Transverse colon (tissue), 4 donors: ENCODE results near the gene DCTN2.

Experiments
- EP300 ChIP-seq: sonication (generic); formaldehyde crosslinking; IDR thresholded peaks from one replicate; pipeline ENCODE4 v1.6.1; 2017; ENCODE audit warnings: antibody characterized with exemption, low read depth
- POLR2A ChIP-seq: fragments of 450-650 bp; IDR thresholded peaks from one replicate; pipeline ENCODE4 v1.6.1; 2016; ENCODE audit warnings: antibody characterized with exemption, mild to moderate bottlenecking, moderate library complexity
- POLR2AphosphoS5 ChIP-seq, 3 donors: sonication (generic); formaldehyde crosslinking; IDR thresholded peaks; one replicate each; pipeline ENCODE4 v1.6.1; 2016; ENCODE audit warnings: antibody characterized with exemption in 3 of 3
- TF ChIP-seq, protein P1 (sequence below), 5 experiments: fragments of 200-600 bp in 3 of 5; fragments of 450-650 bp in 2 of 5; sonication (generic) in 3 of 5; IDR thresholded peaks; 1 replicate in 2 of 5; 2 replicates in 3 of 5; pipeline ENCODE4 v1.5.1; 2016 to 2017; ENCODE audit warnings: antibody characterized with exemption in 5 of 5, inconsistent platforms in 3 of 5, mild to moderate bottlenecking in 2 of 5, moderate library complexity in 1 of 5

DNA sequence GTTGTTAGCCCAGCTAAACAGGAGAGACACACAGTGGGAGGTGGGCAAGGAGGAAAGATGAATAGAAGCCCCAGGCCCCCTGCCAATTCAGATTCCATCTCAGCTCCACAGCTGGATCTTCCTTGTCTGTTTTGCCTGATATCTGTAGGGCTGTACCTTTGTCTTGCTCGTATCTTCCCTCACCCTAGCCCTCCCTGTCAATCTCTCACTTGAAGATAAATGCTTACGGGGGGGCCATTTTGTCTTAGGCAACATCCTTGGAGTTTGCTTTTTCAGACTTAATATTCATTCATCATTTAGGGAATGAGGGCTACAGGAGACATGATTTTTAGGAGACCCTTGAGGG is 5.3 kb upstream of the DCTN2 start:
- no peak for TF ChIP-seq POLR2AphosphoS5 (IDR thresholded peaks at IDR 0.05)
- TF ChIP-seq, protein P1, sequence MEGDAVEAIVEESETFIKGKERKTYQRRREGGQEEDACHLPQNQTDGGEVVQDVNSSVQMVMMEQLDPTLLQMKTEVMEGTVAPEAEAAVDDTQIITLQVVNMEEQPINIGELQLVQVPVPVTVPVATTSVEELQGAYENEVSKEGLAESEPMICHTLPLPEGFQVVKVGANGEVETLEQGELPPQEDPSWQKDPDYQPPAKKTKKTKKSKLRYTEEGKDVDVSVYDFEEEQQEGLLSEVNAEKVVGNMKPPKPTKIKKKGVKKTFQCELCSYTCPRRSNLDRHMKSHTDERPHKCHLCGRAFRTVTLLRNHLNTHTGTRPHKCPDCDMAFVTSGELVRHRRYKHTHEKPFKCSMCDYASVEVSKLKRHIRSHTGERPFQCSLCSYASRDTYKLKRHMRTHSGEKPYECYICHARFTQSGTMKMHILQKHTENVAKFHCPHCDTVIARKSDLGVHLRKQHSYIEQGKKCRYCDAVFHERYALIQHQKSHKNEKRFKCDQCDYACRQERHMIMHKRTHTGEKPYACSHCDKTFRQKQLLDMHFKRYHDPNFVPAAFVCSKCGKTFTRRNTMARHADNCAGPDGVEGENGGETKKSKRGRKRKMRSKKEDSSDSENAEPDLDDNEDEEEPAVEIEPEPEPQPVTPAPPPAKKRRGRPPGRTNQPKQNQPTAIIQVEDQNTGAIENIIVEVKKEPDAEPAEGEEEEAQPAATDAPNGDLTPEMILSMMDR (IDR thresholded peaks at IDR 0.05), result no peak
- no peak for TF ChIP-seq POLR2A
- TF ChIP-seq EP300, result no peak
